Psoas muscle (tissue), 8 donors: ENCODE measurements around the gene NR3C1. TPM values are rescaled to one million over a fixed set of nuclear protein-coding genes. Genes with fewer than 3 reads are reported as not detected.

Source experiments
- ATAC-seq, 4 donors: fragments of 200-7000 bp; cut with Tn5 transposase; one replicate each; pipeline ENCODE4 v1.9.1; 2020; ENCODE audit warnings: moderate library complexity in 3 of 4, mild to moderate bottlenecking in 2 of 4
- DNase-seq, 2 donors: peaks; one replicate each; pipeline ENCODE4 v3.0.0-alpha.2; 2020
- H3K27ac ChIP-seq: fragments of 200-600 bp; one replicate; pipeline ENCODE4 v1.8.0; 2022
- H3K27me3 ChIP-seq, 3 donors: fragments of 200-600 bp in 1 of 3; one replicate each; pipeline versions ENCODE4 v1.6.1 to v1.8.0; 2013 to 2022; ENCODE audit warnings: low read length in 2 of 3, mild to moderate bottlenecking in 2 of 3, moderate library complexity in 1 of 3; ENCODE audit not compliant: insufficient read depth in 3 of 3
- H3K36me3 ChIP-seq, 2 donors: fragments of 200-600 bp in 1 of 2; one replicate each; pipeline versions ENCODE4 v1.6.1 to v1.8.0; 2013 to 2022; ENCODE audit warnings: low read depth in 1 of 2, mild to moderate bottlenecking in 1 of 2, moderate library complexity in 1 of 2; ENCODE audit not compliant: insufficient read depth in 1 of 2
- H3K4me1 ChIP-seq: fragments of 200-600 bp; one replicate; pipeline ENCODE4 v1.8.0; 2022
- H3K4me3 ChIP-seq: fragments of 200-600 bp; one replicate; pipeline ENCODE4 v1.8.0; 2022; ENCODE audit warnings: mild to moderate bottlenecking
- H3K9me3 ChIP-seq: fragments of 200-600 bp; one replicate; pipeline ENCODE4 v1.8.0; 2022
- WGBS, 3 donors: extraction: QIAGEN DNeasy Blood & Tissue Kit; methylation state at CpG; one replicate each; pipeline versions ENCODE4 v1.1.6 to v1.1.7; 2013; 5-methylcytosine and 5-hydroxymethylcytosine counted together
- intact Hi-C, 2 donors: fragments of 100-400 bp; cut with DNase I; formaldehyde crosslinking; loops; one replicate each; pipeline versions ENCODE4 v1.11.0 to v1.14.2; 2022
- polyA plus RNA-seq, 3 donors: library from polyadenylated mRNA; stranded (reverse); fragments of 200-250 nt; gene quantifications; one replicate each; pipeline ENCODE4 v1.2.3, GENCODE V29; 2013
- total RNA-seq, 4 donors: library from RNA; stranded (reverse); fragmentation: NEBNext Ultra II Directional in 2 of 4; extraction: Animal tissue kit (Norgen Biotek cat#: 25700) in 2 of 4; gene quantifications; one replicate each; pipeline versions ENCODE4 v1.2.1 to v1.2.4, GENCODE V29; 2021 to 2023
- TF ChIP-seq, protein P1 (sequence below): fragments of 200-600 bp; IDR thresholded peaks from one replicate; pipeline ENCODE4 v1.8.0; 2022; ENCODE audit warnings: antibody characterized with exemption
- donor health status: healthy with polysubstance abuse.
- donor health status: DM: no; HTN: no; CAD: no; lungs with moderate emphysema.
- donor health status: Bipolar disorder and iron deficiency.
- donor health status: healthy.
- donor health status: DM: yes; HTN: yes; CAD: no.
- donor health status: DM: no; HTN: no; CAD: no.
- donor health status: DM: no; HTN: no; CAD: no.
- donor health status: DM: yes; HTN: yes; CAD: no.

Gene NR3C1
- total and polyA plus RNA-seq, 7 donors, result 16.5 to 89.7 (median 55.8) TPM

DNA sequence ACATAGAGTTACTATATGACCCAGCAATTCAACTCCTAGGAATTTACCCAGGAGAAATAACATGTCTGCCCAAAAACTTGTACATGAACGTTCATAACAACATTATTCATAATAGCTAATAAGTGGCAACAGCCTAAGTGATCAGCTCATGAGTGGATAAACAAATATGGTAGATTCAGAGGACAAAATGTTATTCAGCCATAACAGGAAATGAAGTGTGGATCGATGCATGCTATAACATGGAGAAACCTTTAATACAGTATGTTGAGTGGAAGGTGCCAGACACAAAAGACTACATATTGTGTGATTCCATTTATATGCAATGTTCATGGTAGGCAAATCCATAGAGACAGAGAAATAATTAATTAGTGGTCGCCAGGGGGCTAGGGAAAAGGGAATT is 22.3 kb upstream of the NR3C1 start:
- TF ChIP-seq, protein P1, sequence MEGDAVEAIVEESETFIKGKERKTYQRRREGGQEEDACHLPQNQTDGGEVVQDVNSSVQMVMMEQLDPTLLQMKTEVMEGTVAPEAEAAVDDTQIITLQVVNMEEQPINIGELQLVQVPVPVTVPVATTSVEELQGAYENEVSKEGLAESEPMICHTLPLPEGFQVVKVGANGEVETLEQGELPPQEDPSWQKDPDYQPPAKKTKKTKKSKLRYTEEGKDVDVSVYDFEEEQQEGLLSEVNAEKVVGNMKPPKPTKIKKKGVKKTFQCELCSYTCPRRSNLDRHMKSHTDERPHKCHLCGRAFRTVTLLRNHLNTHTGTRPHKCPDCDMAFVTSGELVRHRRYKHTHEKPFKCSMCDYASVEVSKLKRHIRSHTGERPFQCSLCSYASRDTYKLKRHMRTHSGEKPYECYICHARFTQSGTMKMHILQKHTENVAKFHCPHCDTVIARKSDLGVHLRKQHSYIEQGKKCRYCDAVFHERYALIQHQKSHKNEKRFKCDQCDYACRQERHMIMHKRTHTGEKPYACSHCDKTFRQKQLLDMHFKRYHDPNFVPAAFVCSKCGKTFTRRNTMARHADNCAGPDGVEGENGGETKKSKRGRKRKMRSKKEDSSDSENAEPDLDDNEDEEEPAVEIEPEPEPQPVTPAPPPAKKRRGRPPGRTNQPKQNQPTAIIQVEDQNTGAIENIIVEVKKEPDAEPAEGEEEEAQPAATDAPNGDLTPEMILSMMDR, result no peak
- ATAC-seq (no peak), DNase-seq (no peak)
- Histone ChIP-seq H3K27ac (no peak overlapping the region), H3K36me3 (no peaks in the 10 kb centered on the region), H3K27me3 (no peaks in the 10 kb centered on the region), H3K4me3 (no peak overlapping the region), H3K9me3 (no peaks in the 10 kb centered on the region), H3K4me1 (no peaks in the 10 kb centered on the region)
- WGBS, 3 donors, result 88 to 94% (median 90%) methylated on average over 3 of the region's 3 CpGs
- intact Hi-C loops, result no loop called here

DNA sequence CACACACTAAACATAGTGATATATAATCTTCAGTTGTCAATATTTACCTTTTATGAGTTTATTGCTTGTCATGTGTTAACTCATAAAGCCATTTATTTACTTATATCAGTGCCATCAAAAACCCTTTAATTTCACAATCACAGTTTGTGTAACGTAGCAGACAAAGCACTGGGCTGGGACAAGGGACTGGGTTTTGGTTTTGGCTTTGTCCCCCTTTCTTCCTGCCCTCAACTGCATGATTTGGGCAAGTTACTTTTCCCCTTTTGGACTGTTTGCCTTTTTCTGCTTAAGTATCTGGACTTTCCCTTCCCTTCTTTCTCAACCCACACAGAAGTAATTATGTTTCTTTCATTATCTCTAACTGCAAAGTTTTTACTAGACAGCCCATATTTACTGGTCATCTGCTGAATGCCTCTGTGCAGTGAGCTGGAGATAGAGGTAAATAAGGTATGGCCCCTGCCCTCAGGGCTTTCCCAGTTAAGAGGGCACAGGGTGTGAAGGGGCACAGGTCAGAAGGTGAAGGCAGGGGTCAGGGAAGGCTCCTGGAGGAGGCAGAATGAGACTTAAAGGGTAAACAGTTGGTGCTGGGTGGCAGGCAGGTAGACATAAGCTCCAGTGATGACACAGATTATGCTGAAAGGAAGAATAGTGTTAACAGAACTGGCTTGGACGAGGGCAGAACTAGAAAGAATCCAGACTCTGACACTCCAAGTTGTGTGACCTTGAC is 14.8 kb upstream of the NR3C1 start:
- DNase-seq, result no peak
- intact Hi-C loops, result loop anchor here (10.0 kb wide), 2 partner anchors 406 to 546 kb away; no protein-coding TSS in a partner anchor
- H3K27me3 ChIP-seq, result no peaks in the 10 kb centered on the region
- no peak for ATAC-seq
- no peak overlapping the region for H3K27ac ChIP-seq
- 52 to 74% (median 53%) methylated on average over 2 of the region's 2 CpGs for WGBS, 3 donors
- no peak overlapping the region for H3K4me3 ChIP-seq
- no peaks in the 10 kb centered on the region for H3K36me3 ChIP-seq
- TF ChIP-seq, protein P1, result no peak
- H3K9me3 ChIP-seq, result no peaks in the 10 kb centered on the region
- H3K4me1 ChIP-seq, result peaks cover 4% of the 10 kb centered on the region

DNA sequence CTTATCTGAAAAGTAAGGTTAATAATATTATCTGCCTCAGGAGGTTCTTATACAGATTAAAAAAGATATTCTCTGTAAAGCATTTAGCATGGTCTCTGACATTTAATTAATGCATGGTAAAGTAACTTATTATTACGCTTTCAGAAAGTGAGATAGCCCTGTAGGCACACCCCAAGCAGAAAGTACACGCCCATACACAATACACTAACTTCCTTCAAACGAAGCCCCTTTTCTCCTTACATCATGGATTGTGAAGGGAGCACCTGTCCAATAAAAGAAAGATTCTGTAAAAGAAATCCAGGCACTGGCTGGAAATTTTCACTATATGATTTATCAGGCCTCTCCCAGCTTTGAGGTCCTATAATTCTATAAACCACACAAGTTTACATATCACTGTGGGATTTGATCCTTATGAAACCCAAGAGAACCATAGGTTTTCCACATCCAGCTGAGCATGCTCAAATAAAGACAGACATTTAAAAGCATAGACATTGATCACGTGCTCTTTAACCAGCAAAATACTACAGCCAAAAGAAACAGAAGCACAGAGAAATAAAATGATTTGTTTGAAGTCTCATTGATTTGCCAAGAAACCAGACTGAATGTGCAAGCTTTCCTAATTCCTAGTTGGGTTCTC is 14.1 kb upstream of the NR3C1 start:
- H3K27me3 ChIP-seq, result no peaks in the 10 kb centered on the region
- peaks cover 4% of the 10 kb centered on the region for H3K4me1 ChIP-seq
- H3K4me3 ChIP-seq, result no peak overlapping the region
- H3K9me3 ChIP-seq, result no peaks in the 10 kb centered on the region
- WGBS, 3 donors, result 86 to 92% (median 92%) methylated on average over 4 of the region's 4 CpGs
- H3K27ac ChIP-seq, result no peak overlapping the region
- DNase-seq, result no peak
- TF ChIP-seq, protein P1, result no peak
- no peak for ATAC-seq
- H3K36me3 ChIP-seq, result no peaks in the 10 kb centered on the region
- intact Hi-C loops, result loop anchor here (10.0 kb wide), 2 partner anchors 407 to 547 kb away; no protein-coding TSS in a partner anchor

DNA sequence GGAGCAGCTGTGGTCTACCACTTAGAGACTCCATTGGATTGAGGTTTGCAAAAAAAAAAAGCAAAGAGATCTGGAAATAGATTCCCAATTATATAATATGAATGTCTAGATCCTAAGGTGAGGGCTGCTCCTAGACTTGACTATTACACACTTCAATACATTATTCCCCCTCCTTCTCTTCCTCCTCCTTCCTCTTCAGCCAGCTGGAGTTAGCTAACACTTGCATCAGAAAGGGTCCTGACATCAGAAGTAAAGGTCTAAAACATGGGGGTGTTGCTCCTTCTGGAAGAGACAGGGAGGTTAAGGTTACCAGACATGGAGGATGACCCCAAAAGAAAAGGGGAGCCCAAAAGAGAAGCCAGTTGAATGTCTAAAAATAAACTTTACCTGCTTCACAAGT is 12.9 kb upstream of the NR3C1 start:
- TF ChIP-seq, protein P1, result no peak
- no peak for ATAC-seq
- Histone ChIP-seq H3K9me3 (no peaks in the 10 kb centered on the region), H3K4me1 (peaks cover 4% of the 10 kb centered on the region), H3K4me3 (no peak overlapping the region), H3K27ac (no peak overlapping the region), H3K36me3 (no peaks in the 10 kb centered on the region), H3K27me3 (no peaks in the 10 kb centered on the region)
- DNase-seq, result no peak
- intact Hi-C loops, result loop anchor here (10.0 kb wide), 2 partner anchors 408 to 548 kb away; no protein-coding TSS in a partner anchor
